Heart left ventricle (tissue), 13 donors: ENCODE data around the gene NTM.

Source experiments
- POLR2A ChIP-seq, 2 donors: fragments of 450-650 bp; IDR thresholded peaks; one replicate each; pipeline ENCODE4 v1.6.1; 2017; ENCODE audit warnings: antibody characterized with exemption in 2 of 2, mild to moderate bottlenecking in 2 of 2, moderate library complexity in 2 of 2
- TF ChIP-seq, protein P1 (sequence below), 12 donors: fragments of 200-600 bp; sonication (generic) in 4 of 12; IDR thresholded peaks; one replicate each; pipeline versions ENCODE4 v1.5.0 to v1.8.0; 2018 to 2022; ENCODE audit warnings: antibody characterized with exemption in 12 of 12, mild to moderate bottlenecking in 5 of 12
- donor health status: ischemic (EF 13 %, LVEDD 7.1; RV severe dilation, severe dysfunction).
- donor health status: DM: no; HTN: yes; CAD: no.
- donor health status: DM: no; HTN: no; CAD: no.
- donor health status: ischemic (EF 25% LVEDD 6.9; RV normal size, moderate dysfunction).
- donor health status: ischemic (EF 25% LVEDD 5.7; RV mildly dilated, moderate dysfunction).
- donor health status: ischemic (EF 35%, LVEDD 5.7; RV mildly dilated, moderate dysfunction).
- donor health status: nonischemic (EF 11% LVEDD 7.7; RV severe dilation, severe dysfunction).
- donor health status: DM: yes; HTN: yes; CAD: no.
- donor health status: PGD.
- donor health status: ischemic (EF 29% LVEDD 5.4; RV normal size, mild dysfunction).
- donor health status: nonischemic (EF 23%, LVEDD 6.1; RV moderate dilation, normal function).

GRCh38 chr11:131455843-131456704 lies 85.7 kb downstream of the NTM start:
- TF ChIP-seq, protein P1, sequence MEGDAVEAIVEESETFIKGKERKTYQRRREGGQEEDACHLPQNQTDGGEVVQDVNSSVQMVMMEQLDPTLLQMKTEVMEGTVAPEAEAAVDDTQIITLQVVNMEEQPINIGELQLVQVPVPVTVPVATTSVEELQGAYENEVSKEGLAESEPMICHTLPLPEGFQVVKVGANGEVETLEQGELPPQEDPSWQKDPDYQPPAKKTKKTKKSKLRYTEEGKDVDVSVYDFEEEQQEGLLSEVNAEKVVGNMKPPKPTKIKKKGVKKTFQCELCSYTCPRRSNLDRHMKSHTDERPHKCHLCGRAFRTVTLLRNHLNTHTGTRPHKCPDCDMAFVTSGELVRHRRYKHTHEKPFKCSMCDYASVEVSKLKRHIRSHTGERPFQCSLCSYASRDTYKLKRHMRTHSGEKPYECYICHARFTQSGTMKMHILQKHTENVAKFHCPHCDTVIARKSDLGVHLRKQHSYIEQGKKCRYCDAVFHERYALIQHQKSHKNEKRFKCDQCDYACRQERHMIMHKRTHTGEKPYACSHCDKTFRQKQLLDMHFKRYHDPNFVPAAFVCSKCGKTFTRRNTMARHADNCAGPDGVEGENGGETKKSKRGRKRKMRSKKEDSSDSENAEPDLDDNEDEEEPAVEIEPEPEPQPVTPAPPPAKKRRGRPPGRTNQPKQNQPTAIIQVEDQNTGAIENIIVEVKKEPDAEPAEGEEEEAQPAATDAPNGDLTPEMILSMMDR (IDR thresholded peaks at IDR 0.05): no peak
- TF ChIP-seq POLR2A (IDR thresholded peaks at IDR 0.05): no peak
